Measurements from ENCODE around the gene EXOC3L2. TPM values are rescaled to one million over a fixed set of nuclear protein-coding genes. Genes with fewer than 3 reads are reported as not detected.

EXOC3L2 gene
- total RNA-seq, 1 donor from 2014 or later = 0.12 TPM

DNA sequence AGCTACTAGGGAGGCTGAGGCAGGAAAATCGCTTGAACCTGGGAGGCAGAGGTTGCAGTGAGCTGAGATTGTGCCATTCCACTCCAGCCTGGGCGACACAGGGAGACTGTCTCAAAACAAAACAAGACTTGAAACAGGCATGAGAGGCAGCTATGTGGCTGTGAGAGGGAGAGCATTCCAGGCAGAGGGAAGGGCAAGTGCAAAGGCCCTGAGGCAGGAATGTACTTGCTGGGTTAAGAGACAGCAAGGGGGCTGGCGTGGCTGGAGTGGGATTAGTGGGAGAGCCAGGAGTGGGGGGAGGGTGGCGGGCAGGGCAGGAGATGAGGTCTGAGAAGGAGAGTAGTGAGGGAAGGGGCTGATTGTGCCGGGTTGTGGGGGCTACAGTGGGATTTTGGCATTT is 21.3 kb downstream of the EXOC3L2 start:
- DNase-seq (ENCODE audit: low read depth) = no peak
- TF ChIP-seq, protein P1, sequence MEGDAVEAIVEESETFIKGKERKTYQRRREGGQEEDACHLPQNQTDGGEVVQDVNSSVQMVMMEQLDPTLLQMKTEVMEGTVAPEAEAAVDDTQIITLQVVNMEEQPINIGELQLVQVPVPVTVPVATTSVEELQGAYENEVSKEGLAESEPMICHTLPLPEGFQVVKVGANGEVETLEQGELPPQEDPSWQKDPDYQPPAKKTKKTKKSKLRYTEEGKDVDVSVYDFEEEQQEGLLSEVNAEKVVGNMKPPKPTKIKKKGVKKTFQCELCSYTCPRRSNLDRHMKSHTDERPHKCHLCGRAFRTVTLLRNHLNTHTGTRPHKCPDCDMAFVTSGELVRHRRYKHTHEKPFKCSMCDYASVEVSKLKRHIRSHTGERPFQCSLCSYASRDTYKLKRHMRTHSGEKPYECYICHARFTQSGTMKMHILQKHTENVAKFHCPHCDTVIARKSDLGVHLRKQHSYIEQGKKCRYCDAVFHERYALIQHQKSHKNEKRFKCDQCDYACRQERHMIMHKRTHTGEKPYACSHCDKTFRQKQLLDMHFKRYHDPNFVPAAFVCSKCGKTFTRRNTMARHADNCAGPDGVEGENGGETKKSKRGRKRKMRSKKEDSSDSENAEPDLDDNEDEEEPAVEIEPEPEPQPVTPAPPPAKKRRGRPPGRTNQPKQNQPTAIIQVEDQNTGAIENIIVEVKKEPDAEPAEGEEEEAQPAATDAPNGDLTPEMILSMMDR (conservative IDR thresholded peaks at IDR 0.05; ENCODE audit: low read depth, low read length) = no peak
- no peak overlapping the region for H3K4me3 ChIP-seq (ENCODE audit: low read depth, low read length)

DNA sequence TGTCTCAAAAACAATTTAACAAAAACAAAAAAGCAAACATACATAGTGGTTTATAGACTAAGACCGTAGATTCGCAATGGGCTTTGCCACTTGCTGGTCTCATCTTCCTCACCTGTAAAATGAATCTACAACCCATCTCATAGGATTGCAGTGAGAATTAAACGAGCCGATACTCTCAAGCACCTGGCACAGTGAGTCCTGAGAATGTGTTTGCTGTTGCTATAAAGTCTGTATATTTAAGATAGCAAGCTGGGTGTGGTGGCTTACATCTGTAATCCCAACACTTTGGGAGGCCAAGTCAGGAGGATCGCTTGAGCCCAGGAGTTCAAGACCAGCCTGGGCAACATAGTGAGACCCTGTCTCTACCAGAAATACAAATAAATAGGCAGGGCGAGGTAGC is 22.5 kb downstream of the EXOC3L2 start:
- TF ChIP-seq, protein P1 (conservative IDR thresholded peaks at IDR 0.05; ENCODE audit: low read depth, low read length) = no peak
- no peak for DNase-seq (ENCODE audit: low read depth)
- no peak overlapping the region for H3K4me3 ChIP-seq (ENCODE audit: low read depth, low read length)

DNA sequence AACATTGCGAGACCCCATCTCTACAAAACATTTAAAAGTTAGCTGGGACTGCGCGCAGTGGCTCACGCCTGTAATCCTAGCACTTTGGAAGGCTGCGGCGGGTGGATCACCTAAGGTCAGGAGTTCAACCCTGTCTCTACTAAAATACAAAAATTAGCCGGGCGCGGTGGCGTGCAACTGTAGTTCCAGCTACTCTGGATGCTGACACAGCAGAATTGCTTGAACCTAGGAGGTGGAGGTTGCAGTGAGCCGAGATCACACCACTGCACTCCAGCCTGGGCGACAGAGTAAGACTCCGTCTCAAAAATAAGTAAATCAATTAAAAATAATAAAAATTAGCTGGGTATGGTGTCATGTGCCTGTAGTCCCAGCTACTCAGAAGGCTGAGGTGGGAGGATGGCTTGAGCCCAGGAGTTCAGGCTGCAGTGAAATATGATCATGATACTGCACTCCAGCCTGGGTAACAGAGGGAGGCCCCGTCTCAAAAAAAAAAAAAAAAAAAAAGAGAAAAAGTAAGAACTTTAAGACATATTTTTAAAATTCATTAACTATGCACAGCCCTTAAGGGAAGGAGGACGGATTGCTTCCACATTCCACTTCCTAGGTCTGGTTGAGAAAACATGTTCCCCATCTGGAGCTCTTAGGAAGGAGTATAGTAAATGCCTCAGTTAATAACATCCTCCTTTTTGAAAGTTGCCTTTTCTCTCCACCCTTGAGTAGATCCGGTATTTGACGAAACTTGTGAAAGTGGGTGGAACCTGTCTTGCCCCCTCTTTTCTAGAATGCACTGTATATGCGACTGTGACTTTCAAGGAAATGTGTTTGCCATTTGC is 26.1 kb downstream of the EXOC3L2 start:
- TF ChIP-seq, protein P1 (conservative IDR thresholded peaks at IDR 0.05; ENCODE audit: low read depth, low read length) = no peak
- no peak for DNase-seq (ENCODE audit: low read depth)
- H3K4me3 ChIP-seq (ENCODE audit: low read depth, low read length) = no peak overlapping the region

DNA sequence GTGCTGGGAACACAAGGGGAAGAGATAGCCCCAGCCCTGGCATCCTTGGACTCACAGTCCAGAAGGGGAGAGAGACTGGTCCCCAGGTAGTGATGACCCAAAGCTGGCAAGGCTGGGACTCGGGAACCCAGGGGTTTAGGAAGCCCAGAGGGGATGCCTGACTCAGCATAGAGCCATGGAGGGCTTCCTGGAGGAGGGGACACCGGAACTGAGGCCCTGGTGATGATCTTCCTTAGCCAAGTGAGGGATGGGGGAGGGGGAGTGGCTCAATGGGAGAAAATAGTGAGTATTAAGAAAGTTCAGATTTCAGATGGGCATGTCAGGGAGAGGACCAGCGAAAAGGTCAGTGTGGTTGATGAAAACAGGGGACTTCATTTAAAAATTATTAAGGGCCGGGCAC is 26.8 kb downstream of the EXOC3L2 start:
- no peak for DNase-seq (ENCODE audit: low read depth)
- no peak overlapping the region for H3K4me3 ChIP-seq (ENCODE audit: low read depth, low read length)
- TF ChIP-seq, protein P1 (conservative IDR thresholded peaks at IDR 0.05; ENCODE audit: low read depth, low read length) = no peak

DNA sequence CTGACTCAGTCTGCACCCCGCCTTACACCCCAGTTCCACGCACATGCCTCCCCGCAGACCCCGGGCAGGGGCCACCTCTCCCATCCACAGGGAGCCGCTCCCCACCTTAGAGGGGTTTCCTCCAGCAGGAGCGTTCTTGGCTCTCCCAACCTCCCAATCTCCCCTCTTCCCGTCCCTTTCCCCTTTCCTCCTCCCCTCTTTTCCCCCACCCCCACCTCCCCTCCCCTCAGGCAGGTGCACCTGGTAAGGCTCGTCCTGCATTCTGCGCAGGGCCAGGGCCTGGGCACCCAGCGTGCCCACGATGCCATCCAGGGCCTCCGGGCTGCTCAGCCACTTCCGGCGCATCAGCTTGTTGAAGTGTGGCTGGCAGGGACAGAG is 27.3 kb downstream of the EXOC3L2 start:
- DNase-seq (ENCODE audit: low read depth) = no peak
- H3K4me3 ChIP-seq (ENCODE audit: low read depth, low read length) = no peak overlapping the region
- TF ChIP-seq, protein P1 (conservative IDR thresholded peaks at IDR 0.05; ENCODE audit: low read depth, low read length) = no peak

DNA sequence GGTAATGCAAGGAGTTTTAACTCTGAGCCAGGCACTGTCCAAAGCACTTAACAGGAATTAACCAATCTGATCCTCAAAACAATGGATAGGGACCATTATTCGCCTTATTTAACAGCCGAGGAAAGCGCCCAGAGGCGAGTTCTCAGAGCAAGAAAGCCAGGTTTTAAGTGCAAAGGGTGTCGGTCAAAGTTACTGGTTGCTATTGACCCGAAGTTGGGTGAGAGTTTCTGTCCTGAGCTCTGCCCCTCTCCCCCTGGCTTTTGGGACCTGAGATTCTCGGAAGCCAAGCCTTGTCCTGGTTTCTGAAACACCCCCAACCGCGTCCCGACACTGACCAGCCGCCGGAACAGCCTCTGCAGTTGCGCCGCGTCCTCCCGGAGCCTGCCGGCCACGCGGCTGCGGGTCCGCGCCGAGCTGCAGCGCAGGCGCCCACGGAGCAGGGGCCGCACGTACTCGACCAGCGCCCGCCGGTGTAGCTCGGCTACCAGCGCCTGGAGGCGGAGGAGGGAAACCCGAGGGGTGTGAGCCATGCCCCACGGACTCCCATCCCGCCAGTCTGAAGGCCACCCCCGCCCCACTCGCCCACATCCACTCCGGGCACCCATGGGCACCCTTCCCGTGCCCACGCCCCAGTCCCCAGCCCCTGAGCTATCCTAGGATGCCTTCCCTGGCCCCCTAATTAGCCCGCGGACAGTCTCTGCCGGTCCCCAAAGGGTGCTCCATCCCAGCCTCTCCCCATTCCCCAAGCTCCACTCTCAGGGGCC is 27.8 kb downstream of the EXOC3L2 start:
- TF ChIP-seq, protein P1 (conservative IDR thresholded peaks at IDR 0.05; ENCODE audit: low read depth, low read length) = no peak
- DNase-seq (ENCODE audit: low read depth) = no peak
- H3K4me3 ChIP-seq (ENCODE audit: low read depth, low read length) = no peak overlapping the region
